GM19455 (cell line): ENCODE measurements around the gene SPEM1.

ENCODE experiments used
- ATAC-seq: cut with Tn5 transposase; IDR thresholded peaks from one replicate; pipeline ENCODE4 v1.9.1; 2021; ENCODE audit not compliant: unreplicated experiment

Gene SPEM1

GRCh38 chr17:7419819-7420610 lies at the start of gene SPEM1:
SPEM1 (plus strand) TSS chr17:7420324; CDS start chr17:7420385, 61 bp downstream.
- ATAC-seq, result no peak

- ATAC-seq, result no peak
Measured at GRCh38 chr17:7370853-7371252, 49.3 kb upstream of the SPEM1 start.

GRCh38 chr17:7374353-7374752 lies 45.8 kb upstream of the SPEM1 start:
- no peak for ATAC-seq

GRCh38 chr17:7379134-7379533 lies 41.0 kb upstream of the SPEM1 start:
- ATAC-seq, result no peak

- no peak for ATAC-seq
Measured at GRCh38 chr17:7380321-7380720, 39.8 kb upstream of the SPEM1 start.

- ATAC-seq, result no peak
Measured at GRCh38 chr17:7380855-7381683, 39.1 kb upstream of the SPEM1 start, which contains the start of gene TNK1. TNK1 (plus strand) TSS chr17:7381089; CDS start chr17:7382927, 1,838 bp downstream.

GRCh38 chr17:7382901-7383300 lies 37.2 kb upstream of the SPEM1 start:
- ATAC-seq, result no peak

GRCh38 chr17:7383371-7383741 lies 36.8 kb upstream of the SPEM1 start:
- no peak for ATAC-seq

GRCh38 chr17:7383742-7384488 lies 36.2 kb upstream of the SPEM1 start:
- peak; percentile 60 for ATAC-seq

- ATAC-seq, result no peak
Measured at GRCh38 chr17:7384489-7385081, 35.5 kb upstream of the SPEM1 start.

- ATAC-seq, result no peak
Measured at GRCh38 chr17:7388856-7389255, 31.3 kb upstream of the SPEM1 start.

- ATAC-seq, result no peak
Measured at GRCh38 chr17:7389924-7390910, 29.9 kb upstream of the SPEM1 start.

- no peak for ATAC-seq
Measured at GRCh38 chr17:7391307-7391706, 28.8 kb upstream of the SPEM1 start.

- no peak for ATAC-seq
Measured at GRCh38 chr17:7392696-7393612, 27.2 kb upstream of the SPEM1 start.

- peak; percentile 37 for ATAC-seq
Measured at GRCh38 chr17:7393613-7394451, 26.3 kb upstream of the SPEM1 start.

GRCh38 chr17:7394452-7395191 lies 25.5 kb upstream of the SPEM1 start, which contains the start of gene PLSCR3:
PLSCR3 (minus strand) TSS chr17:7394525; CDS start chr17:7394110, 415 bp downstream.
- peak; percentile 74 for ATAC-seq

GRCh38 chr17:7396147-7396546 lies 24.0 kb upstream of the SPEM1 start:
- ATAC-seq, result no peak
